ENCODE measurements around the gene LGALS9. TPM values are rescaled to one million over a fixed set of nuclear protein-coding genes. Genes with fewer than 3 reads are reported as not detected.
"Not testable (repeated sequence)": the region's sequence is repeated elsewhere in the genome, so short reads cannot be mapped to it uniquely, and the experiment has no call there.

Gene LGALS9
- total and polyA plus RNA-seq, 5 experiments from 2014 or later = 4.5 to 9.7 (median 8.4) TPM

DNA sequence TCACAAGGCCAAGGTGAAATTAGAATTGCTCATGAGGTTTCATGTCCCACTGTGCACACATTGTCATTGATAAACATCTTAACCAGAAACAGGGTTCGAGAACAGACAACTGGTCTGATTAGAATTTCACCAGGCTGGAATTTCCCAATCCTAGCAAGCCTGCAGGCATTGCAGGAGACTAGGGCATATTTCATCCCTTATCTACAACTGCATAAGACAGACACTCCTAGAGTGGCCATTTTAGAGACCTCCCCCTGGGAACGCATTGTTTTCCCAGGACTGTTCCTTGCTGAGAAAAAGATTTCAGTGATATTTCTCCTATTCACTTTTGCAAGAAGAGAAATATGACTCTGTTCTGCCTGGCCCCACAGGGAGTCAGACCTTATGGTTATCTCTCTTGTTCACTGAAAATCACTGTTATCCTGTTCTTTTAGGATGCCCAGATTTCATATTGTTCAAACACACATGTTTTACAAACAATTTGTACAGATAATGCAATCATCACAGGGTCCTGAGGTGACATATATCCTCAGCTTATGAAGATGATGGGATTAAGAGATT is 64.3 kb downstream of the LGALS9 start:
- H3K9me3 Mint-ChIP-seq = peaks cover 11 to 57% (median 34%) of the 10 kb centered on the region in 9 donors
- peaks cover 0 to 17% (median 8%) of the 10 kb centered on the region in 5 donors for H3K27me3 Mint-ChIP-seq
- peaks cover 0 to 48% (median 3%) of the 10 kb centered on the region in 3 donors for H3K36me3 Mint-ChIP-seq

More for the DNA sequence above, 64.3 kb downstream of the LGALS9 start:
- H3K4me3 Mint-ChIP-seq, ATAC-seq, POLR2A ChIA-PET, DNase-seq, H3K27ac Mint-ChIP-seq, H3K4me1 Mint-ChIP-seq: not testable (repeated sequence)

Other genes starting within 250 kb of the LGALS9 start
- 10 to 100 TPM; 24.2 to 25.4 TPM for gene KSR1, start 174.7 kb upstream of the LGALS9 start, total RNA-seq
- 1 to 10 TPM in 1 of 3 donors, under 1 TPM in 2; 0.73 to 2.0 (median 0.91) TPM for gene KSR1, start 174.7 kb upstream of the LGALS9 start, polyA plus RNA-seq
- under 1 TPM; 0.41 to 0.42 TPM for gene NOS2, start 169.3 kb downstream of the LGALS9 start, total RNA-seq
- gene NOS2, start 169.3 kb downstream of the LGALS9 start, polyA plus RNA-seq = under 1 TPM in 1 of 3 donors, not detected in 2; 0.23 TPM